Measurements from ENCODE around the gene CPA1.

DNA sequence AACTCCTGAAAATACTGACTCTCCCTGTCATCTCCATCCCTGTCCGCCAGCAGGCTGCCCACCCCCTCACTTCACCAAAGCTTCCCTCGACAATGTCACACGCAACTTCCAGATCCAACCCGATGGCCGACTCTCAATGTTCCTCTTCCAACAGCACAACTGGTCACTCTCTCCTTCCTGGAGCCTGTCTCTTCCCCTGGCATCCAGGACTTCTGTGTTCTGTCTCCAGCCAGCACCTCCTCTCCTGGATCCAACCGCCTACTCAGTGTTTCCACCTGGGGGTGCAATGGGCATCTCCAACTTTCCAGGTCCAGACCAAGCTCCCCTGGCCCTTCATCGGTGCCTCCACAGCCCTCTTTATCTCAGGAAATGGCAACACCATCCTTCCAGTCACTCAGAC lies 27.1 kb upstream of the CPA1 start:
- TF ChIP-seq, protein P1, sequence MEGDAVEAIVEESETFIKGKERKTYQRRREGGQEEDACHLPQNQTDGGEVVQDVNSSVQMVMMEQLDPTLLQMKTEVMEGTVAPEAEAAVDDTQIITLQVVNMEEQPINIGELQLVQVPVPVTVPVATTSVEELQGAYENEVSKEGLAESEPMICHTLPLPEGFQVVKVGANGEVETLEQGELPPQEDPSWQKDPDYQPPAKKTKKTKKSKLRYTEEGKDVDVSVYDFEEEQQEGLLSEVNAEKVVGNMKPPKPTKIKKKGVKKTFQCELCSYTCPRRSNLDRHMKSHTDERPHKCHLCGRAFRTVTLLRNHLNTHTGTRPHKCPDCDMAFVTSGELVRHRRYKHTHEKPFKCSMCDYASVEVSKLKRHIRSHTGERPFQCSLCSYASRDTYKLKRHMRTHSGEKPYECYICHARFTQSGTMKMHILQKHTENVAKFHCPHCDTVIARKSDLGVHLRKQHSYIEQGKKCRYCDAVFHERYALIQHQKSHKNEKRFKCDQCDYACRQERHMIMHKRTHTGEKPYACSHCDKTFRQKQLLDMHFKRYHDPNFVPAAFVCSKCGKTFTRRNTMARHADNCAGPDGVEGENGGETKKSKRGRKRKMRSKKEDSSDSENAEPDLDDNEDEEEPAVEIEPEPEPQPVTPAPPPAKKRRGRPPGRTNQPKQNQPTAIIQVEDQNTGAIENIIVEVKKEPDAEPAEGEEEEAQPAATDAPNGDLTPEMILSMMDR (IDR thresholded peaks at IDR 0.05; ENCODE audit: low read depth, low read length): no peak
- no peak for TF ChIP-seq EZH2phosphoT487 (IDR thresholded peaks at IDR 0.05; ENCODE audit: low read depth)

Measured in OCI-LY3 (cell line).